Measurements from ENCODE around the gene TMEM254.
"Not testable (repeated sequence)": the region's sequence is repeated elsewhere in the genome, so short reads cannot be mapped to it uniquely, and the experiment has no call there.

Gene TMEM254

DNA sequence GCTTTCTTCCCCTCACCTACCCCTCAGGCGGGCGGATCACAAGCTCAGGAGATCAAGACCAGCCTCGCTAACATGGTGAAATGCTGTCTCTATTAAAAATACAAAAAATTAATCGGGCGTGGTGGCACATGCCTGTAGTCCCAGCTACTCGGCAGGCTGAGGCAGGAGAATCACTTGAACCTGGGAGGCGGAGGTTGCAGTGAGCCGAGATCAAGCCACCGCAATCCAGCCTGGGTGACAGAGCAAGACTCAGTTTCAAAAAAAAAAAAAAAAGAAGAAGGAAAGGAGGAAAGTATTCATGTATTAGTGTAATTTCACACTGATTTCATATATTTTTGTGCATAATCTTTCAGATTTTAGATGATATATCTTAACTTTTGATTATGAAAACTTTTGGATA, 55.2 kb downstream of the TMEM254 start:
- DNase-seq (ENCODE audit: low read depth), result not testable (repeated sequence)

- peak; percentile 98 for DNase-seq (ENCODE audit: low read depth)
These were observed 57.7 kb downstream of the TMEM254 start for GRCh38 chr10:80136134-80136571.

- DNase-seq (ENCODE audit: low read depth), result peak; percentile 92
These were observed 58.8 kb downstream of the TMEM254 start for GRCh38 chr10:80137031-80137862.

GRCh38 chr10:80137920-80138319, 59.5 kb downstream of the TMEM254 start:
- DNase-seq (ENCODE audit: low read depth), result no peak

DNA sequence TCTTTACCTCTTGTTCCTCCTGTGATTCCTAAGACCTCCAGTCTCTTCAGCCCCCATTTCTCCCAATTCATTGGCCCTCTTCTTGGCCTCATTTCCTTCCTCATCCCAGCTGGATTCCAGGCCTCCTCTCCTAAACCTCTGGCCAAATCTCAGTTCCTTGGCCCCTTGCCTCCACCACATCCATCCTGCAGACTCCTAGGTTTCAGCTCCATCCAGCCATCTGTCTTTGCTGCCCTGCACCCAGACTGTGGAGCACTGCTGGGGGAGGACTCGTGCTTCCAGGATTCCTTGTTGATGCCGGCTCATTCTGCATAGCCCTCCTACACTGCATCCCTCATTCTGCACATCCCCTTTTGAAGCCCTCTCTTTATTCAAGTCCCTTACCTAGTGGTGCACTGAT, 60.8 kb downstream of the TMEM254 start:
- DNase-seq (ENCODE audit: low read depth), result no peak

DNA sequence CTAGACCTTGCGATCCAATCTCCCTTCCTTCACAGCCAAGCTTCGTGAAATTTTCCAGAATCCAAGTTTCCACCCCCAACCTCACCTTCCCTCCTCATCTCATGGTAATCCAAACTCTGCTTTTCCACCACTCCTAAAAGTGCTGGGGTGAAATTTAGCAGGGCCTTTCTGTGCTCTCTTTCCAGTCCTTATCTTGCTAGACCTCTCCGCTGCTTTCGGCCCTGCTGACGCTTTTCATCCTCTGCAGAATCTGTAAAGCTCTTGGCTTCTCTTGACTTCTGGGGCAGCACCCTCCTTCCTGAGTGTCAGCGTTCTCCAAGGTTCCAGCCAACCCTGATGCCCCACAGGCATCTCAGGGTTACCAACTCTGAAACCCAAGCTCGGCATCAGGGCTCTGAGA, 61.8 kb downstream of the TMEM254 start:
- no peak for DNase-seq (ENCODE audit: low read depth)

- no peak for DNase-seq (ENCODE audit: low read depth)
These were observed 63.4 kb downstream of the TMEM254 start for GRCh38 chr10:80141696-80142460.

All from fibroblast of gingiva (primary cell).